SH-SY5Y (cell line): ENCODE data around the gene KIN.
A peak's percentile ranks its signal among the peaks of the same experiment; 100 is the strongest.

Source experiments
- GATA2 ChIP-seq: IDR thresholded peaks from 2 replicates; pipeline ENCODE4 v1.6.1; 2011; ENCODE audit warnings: mild to moderate bottlenecking, low read depth, low read length
- GATA3 ChIP-seq: IDR thresholded peaks from 2 replicates; pipeline ENCODE4 v1.6.1; 2011; ENCODE audit warnings: low read depth, mild to moderate bottlenecking, low read length, moderate library complexity

DNA sequence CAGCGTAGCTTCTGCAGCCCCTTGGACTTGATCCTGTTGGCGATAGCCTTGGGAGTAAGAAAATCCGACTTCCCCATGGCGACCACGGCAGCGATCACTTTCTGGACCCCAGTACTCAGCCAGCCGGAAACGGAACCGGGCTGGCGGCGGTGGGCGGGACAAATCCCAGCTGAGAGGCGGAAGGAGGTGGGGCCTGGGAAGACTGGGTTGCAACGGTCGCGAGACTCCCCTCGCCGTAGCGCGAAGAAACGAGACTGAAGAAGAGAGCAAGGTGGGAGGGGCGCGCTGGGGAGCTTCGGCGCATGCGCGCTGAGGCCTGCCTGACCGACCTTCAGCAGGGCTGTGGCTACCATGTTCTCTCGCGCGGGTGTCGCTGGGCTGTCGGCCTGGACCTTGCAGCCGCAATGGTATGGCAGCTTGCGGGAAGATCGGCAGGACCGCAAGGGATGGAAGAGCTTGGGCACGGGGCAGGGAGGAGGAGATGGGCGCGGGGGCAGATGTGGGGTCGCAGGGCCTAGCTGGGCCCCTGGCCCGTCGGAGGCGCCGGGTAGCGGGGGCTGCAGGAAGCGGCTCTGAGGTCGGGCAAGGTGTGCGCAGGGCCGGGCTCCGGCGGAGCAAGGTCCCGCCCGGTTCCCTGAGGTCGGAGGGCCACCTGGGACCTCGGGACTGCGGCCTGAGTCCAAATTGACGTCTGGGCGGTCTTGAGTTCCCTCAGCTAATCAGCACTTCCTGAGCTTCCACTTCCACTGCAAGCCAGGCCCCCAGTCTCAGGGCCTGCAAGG is at the start of gene KIN, which contains the start of gene ATP5F1C:
- TF ChIP-seq GATA2 (peak; percentile 7; the same call in 1 of the 2 replicates), GATA3 (no peak)
